ENCODE measurements around the gene SORCS2.

The SORCS2 gene

DNA sequence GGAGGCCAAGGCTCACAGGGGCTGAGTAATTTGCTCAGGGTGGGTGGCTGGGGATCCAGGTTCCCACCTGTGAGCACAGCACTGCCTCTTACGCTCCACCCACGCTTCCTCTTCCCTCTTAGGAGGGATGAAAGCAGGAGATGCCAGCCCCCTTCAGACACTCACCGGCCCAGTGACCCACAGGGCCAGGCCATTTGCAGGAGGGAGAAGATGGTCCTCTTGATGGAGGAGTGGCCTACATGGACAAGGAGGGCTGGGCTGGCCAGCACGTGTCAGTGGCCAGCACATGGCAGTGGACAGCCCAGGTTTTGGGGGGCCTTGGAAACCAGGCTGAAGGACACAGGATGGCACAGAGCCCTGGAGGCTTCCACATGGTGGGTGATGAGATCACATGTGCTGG lies 350.4 kb downstream of the SORCS2 start:
- DNase-seq: no peak

DNA sequence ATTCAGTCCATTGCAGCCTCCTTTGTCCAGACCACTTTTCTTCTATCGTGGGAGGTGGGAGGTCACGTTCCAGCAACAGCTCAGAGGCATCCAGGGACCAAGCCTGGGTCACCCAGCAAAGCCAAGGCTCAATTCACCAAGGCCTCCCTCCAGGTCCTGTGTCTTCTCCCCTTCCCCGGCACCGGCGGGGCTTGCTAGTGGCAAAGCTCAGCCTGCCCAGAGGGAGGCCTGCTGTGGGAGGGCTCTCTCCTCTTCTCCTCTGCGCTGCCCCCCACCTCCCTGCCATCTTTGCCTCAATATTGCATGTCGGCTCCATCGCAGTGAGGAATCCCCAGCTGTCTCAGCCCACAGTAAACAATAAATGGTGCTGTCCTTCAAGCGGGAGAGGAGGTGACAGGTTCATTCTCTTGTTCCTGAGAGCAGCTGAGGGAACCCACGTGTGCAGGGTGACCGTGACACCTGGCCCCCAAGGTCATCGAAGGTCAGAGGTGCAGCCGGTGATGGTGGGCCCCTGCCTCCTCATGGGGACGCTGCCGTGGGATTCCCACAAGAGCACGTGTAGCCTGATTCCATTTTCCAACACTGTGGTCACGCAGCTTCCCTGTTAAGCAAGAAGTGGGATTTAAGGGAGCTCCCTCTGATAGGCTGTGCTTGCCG lies 353.9 kb downstream of the SORCS2 start:
- no peak for DNase-seq

DNA sequence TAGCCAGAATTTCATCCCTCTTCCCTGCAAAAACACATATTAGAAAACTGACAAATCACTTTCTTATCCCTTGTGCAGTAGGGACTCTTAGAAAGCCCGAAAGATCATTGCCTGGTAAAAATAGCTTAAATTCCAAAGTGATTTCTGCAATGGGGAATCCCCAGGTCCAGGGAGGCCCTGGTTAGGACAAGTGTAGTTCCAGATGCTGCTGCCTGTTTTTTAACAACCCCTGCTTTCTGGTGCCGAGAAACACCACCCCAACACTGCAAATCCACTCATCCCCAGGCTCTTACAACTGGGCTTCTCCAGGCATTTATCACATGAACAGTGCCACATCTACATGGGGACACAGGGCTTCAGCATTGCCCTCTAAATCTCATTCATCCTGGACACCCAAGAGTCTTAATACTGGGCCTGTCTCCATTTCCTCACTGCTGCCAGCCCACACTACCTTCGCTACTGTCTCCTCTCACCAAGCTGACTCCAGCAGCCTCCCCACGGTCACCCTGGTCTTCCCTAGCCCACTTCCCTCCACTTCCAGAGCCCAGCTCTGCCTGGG lies 354.6 kb downstream of the SORCS2 start:
- peak; percentile 84 for DNase-seq

DNA sequence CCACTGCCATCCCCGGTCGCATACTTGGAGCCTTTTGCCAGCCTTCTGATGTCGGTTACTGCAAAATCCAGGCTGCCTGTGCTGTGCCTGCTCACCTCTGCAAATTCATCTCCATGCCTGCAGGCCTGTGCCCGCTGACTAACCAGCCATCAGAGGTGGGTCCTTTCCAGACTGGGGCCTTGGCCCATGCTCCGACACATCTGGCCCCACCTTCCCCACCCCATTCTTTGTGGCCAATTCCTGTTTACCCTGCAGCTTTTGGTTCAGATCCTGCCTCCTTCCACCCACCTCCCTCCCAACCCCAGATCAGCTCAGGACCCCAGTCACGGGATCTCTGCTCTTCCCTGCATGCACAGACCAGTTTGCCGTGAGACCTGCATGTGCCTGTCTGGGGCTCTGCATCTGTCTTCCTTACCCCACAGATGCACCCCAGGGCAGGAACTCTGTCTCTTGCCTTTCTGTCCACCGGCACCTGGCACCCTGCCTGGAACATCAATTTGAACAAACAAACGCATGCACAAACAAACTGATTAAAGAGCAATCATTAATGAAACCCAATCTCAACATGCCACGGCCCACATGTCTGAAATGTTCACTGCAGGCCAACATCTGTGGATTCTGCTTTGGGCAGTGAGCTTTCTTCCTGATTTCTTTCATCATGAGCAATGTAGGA lies 355.2 kb downstream of the SORCS2 start:
- DNase-seq: peak; percentile 26

DNA sequence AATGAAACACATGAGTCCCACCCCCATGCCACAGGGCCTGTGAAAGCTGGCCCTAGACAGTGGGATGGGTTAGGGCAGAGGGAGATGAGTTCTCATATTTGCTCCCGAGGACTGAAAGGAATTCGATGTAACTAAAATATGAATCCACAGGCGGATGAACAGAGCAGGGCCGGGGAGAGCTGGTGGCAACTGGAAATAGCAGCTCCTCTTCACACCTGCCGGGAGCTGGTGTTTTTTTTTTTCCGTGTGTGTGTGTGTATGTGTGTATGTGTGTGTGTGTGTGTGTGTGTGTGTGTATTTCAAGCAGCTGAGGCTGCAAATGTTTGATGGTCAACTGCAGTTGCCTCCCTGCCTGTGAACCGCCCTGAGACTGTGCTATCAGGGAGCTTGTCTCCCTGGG lies 357.5 kb downstream of the SORCS2 start:
- no peak for DNase-seq

DNA sequence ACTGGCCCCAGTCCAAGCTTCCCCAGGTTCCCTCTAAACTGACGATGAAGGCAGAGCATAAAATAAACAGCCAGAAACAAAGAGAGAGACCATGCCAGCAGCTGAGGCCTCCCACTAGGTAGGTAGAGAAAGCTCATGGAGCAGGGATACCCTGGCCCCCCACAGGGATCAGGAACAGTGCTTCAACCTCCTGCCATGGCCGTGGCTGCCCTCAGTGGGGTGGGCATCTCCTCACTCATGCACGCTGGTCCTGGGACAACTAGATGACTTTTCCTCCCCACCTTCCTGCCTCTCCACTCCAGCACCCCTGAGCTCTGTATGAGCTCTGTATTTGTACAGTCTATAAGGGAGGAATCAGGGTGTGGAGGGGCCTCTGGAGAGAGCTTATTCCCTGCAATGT lies 360.1 kb downstream of the SORCS2 start:
- DNase-seq: no peak

DNA sequence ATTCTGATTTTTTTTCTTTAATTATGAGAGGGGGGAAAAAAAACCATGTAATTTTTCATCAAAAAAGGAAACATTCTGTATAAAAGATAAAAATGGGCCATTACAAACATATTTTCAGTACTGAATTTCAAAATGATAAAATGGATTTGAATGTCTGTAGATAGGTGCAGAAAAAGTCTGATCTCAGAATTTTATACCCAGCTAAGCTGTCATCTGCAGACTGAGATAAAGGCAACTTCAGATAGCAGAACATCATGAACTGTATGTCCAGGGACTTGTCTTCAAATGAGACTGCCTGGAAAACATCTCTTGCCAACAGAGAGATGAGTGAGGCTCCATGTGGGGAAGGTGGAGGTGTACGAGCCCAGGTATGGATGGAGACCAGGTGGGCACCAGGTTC lies 360.9 kb downstream of the SORCS2 start:
- no peak for DNase-seq

DNA sequence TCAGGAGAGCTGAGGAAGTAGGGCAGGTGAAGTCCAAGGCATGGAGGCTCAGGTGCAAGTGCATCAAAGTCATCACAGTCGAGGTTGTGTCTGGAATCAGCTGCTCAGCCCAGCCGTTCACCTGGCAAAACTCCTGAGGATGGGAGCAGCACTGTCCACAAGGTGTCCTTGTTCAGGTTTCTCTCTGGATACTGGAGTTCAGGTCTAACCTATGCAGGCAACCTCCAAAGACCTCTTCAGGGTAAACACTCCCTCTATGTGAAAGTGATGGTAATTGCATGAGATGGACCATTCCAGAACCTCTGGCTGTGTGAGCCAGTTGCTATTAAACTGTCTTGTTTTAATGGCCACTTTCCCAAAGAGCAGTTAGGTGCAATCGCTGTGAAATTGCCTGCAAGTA lies 362.6 kb downstream of the SORCS2 start:
- DNase-seq: no peak

DNA sequence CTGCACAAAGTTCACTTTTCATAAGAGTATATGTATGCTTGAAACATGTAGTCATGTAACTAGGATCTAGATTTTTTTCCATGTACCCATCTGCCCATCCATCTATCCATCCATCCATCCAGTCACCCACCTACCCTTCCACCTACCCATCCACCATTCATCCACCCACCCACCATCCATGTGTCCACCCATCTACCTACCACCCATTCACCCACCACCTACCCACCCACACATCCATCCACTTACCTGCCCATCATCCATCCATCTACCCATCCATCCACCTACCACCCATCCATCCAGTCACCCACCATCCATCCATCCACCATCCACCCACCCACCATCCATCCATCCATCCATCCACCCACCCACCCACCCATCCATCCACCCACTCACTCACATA lies 364.2 kb downstream of the SORCS2 start:
- DNase-seq: no peak

DNA sequence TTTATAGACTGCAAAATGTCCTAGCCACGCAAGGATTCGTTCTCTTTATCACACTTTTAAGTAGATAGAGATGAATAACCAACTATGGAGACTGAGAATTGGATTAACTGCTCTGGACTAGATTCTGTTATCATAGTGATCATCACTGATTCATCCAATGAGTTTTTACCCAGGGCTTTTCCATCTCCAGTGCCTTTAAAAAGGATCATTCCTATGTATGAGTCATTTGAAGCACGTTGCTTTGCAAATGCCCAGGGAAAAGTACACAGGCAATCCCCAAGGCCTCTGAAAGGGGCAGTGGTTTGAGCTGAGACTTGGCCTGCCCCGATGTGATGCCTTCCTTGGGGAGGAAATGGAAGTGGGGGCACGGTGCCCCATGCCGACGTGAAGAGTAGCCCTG lies 365.1 kb downstream of the SORCS2 start:
- DNase-seq: peak; percentile 91

DNA sequence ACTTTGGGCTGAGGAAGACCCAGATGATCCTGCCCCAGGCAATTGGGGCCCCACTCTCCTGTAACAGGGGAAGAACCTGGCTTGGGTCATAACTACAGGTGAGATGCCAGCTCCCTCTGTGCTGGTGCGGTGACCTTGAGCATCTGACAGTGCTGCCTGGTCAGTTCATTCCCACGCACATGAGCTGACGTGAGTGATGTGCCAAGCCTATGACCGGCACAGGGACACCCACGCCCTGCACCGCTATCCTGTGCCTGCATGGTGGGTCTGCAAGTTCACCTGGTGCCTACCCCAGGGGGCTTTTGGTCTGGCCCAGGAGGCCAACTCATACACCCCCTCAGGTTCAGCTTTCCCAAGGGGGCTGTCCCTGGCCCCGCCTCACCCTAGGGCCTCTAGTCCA lies 366.1 kb downstream of the SORCS2 start:
- DNase-seq: no peak

DNA sequence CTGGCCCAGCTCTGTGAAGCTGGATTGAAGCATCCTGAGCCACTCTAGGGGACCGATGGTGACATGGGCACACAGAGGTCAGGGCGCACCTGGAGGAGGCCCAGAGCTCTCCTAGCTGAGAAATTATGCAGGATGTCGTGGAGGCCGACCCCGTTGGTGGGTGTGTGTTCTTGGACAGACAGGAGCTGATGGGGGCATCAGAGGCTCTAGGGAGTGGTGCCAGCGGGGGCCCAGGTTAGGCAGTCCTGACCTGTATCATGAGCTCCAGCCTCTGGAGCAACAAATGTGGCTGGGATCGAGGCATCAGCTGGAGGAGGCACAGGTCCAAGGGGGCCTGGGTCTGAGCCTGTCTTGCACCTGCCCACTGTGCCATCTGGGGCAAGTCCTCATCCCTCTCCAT lies 367.0 kb downstream of the SORCS2 start:
- DNase-seq: no peak

DNA sequence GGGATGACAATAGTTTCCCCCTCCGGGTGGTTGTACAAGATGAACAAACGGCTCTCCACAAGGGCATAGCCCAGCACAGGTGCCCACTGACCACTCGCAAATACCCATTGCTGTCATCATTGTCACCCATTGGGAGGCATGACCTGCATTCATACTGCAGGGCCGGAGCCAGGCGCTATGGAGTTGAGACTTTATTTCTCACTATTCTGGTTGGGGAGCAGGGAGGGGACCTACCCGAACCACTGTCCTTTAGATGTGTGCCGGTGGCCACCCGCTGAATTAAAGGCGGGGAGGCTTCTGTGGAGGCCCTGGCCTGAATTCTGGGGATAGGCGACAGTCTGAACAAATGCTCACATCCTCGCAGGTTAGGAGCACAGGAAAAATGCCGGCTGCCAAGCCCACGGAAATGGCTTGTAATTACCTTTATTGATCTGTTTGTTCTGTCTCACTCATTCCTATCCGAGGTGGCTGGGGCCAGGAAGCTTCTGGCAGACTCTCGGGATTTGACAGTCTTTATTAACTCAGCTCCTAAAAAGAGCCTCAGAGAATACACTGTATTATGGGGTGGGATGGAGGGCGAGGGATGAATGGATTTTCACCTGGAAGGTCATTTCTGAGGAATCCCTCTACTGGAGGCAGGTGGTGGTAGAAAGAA lies 367.5 kb downstream of the SORCS2 start:
- DNase-seq: no peak

DNA sequence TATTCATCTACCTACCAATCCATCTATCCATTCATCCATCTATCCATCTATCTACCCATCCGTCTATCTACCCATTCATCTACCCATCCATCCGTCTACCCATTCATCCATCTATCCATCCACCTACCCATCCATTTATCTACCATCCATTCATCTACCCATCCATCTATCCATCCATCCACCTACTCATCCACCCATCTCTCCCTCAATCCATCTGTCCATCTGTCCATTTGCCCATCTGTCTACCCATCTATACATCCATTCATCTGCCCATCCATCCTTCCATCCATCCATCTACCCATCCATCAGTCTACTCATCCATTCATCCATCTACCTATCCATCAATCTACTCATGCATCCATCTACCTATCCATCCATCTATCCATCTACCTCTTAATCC lies 369.2 kb downstream of the SORCS2 start:
- no peak for DNase-seq

DNA sequence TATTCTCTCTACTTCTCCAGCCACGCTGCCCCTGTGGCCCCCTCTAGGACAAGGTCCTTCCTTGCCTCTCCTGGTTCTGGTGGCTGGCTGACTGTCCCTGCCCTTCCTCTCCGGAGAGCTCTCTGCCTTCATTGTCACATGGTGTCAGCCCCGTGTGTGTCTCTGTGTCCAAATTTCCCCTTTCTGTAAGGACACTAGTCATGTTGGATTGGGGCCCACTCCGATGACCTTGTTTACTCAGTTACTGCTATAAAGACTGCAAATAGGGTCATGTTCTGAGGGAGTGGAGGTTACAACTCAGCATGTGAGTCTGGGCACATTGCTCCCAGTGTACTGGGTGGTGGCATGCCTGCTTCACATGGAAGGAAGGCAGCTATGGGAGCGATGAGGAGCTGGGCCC lies 371.9 kb downstream of the SORCS2 start:
- DNase-seq: no peak

DNA sequence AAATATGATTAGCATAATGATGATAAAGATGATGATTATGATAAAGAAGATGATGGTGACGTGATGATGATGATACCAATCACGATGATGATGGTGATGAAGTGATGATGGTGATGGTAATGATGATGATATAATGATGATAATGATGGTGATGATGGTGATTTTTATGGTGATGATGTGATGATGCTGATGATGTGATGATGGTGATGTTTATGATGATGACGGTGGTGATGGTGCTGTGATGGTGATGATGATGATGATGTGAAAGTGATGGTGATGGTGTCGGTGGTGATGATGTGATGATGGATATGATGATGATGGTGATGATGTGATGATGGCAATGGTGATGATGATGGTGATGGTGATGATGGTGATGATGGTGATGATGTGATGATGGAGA lies 373.1 kb downstream of the SORCS2 start:
- no peak for DNase-seq

DNA sequence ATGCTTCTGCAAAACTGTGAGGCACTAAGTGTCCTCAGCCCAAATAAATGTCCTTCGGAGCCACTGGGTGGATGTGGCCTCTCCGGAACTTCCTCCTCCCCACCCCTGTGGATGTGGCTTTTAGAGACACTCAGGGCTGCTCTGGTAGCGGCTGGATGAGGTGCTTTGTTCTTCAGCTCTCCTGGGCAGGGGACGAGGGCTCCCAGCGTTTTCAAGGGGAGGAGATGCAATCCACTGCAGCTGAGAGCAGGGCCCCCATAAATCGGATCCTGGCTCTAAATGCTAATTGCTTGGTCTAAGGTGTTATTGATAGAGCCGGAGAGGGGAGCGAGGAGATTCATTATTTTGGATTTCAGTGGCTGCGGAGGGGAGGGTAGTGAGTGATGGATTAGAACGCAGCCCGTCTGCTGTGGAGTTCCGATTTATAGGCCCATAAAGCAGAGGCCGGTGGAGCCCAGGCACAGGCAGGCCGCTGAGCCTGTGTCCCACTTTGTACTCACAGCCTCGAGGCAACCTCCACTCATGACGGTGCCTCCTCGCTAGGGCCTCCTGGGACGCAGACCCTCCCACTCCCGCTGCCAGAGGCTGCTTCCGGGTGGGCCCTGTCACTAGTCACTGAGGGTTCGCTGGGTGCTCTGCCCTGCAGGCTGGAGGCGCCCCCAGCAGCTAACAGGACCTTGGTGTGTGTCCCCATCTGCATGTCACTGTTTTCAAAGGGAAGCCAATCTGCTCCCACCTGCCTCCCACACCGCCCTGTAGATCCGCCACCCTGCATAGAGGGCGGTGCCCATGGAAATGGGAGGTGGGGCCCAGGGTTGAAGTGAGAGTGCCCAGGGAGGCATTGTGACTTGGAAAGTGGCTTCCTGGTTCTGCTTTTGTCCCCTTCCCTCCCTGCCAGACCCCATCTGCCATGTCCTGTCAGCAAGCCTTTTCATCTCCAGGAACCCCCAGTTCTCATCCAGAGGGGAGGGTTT lies 377.8 kb downstream of the SORCS2 start:
- no peak for DNase-seq

DNA sequence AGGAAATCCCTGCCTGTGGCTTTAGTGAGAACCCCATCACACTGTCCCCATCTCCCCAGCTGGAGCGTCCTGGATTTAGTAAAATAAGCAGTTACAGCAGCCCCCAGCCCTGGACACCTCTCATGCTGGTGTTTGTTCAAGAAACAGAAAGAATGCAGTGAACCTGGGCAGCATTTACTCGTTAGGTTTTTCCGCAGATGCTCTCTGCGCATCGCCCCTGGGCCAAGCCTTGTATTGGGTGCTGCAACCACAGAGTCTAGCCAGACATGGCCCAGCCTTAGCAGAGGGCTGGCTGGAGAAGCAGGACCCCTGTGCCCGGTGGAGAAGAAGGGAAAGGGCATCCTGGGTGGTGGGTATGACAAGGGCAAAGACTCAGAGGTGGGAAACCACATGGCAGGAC lies 378.7 kb downstream of the SORCS2 start:
- DNase-seq: no peak

DNA sequence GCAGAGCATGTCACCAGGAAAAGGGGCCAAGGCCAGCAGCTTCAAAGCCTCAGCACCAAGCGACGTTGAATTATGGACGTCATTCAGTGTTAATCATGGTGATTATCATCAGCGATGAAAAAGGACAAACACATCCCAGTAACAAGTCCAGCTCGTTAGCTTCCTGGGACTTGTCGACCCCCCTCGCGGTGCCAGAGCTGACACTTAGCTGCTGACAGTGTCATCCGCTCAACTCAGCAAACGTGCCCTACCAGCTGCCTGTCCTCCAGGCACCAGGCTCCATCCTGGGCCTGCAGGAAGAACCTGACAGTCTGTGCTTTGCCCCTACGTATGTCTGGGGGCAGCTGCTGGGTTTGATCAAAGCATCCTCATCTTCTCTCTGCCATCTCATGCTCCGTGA lies 379.4 kb downstream of the SORCS2 start:
- DNase-seq: no peak

DNA sequence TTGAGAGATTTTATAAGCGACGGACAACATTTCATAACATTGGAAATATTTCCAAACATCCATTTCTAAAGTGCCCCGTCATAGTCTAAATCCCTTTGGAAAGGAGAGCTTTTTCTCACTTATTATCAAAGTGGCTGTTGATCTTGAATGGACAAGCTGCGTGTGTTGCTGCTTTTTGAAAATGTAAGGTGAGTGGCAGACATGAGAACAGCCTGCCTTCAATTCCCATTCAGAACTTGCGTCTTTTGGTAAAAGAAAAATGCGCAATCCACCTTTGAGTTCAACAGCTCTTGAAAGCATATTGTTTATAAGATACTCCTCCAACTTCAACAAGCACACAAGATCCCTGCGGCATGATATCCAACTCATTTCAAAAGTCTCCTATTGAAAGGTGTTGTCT lies 380.6 kb downstream of the SORCS2 start:
- DNase-seq: no peak

DNA sequence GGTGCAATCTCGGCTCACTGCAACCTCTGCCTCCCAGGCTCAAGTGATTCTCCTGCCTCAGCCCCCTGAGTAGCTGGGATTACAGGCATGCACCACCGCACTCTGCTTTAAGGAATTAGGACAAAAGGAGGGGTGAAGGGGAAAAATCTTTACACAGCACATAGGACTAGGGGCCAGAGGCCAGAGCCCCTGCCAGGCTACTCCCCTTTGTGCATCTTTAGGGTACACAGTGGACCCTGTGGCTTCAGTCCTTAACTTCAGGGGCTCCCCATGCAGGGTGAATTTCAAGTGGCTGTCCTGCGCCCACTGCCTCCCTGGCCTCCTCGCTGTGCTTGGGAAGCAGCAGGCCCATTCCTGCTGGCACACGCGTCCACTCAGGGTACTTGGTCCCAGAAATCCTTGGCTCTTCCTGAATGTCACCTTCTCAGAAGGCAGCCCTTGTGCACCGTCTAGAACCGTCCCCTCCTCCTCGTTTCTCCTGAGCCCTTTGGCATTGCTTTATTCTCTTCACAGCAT lies 381.3 kb downstream of the SORCS2 start:
- no peak for DNase-seq

DNA sequence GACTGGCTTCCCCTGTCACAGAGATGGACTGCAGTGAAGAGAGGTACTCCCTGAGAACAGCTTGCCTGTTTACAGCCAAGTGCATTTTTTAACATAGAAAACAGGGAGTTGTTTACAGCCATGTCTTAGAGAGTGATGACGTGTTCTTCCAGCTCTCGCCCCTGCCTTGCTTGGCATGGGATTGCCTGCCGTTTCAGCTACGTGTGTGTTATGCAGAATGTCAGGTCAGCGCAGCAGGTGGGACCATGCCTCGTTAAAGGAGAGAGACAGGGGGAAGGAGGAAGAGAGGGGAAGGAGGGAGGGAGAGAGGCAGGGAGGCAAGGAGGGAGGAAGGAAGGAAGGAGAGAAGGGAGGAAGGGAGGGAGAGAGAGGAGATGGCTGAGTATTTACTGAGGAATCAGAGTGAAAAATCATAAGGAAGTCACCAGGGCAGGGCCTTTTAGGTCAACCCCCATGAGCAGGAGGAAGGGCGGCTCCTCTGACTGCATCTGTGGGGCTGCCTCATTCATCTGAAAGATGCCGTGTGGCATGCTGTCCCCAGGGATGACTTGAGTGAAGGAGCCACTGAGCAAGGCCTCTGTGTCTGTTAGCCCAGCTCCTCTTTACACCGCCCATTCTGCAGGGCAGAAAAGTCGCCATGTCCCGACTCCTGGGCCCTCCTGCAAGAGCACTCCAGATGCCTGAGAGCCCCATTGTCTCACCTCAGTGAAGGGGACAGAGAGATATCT lies 382.1 kb downstream of the SORCS2 start:
- no peak for DNase-seq
